H1 (cell line): ENCODE results near the gene TRAK1. TPM values are rescaled to one million over a fixed set of nuclear protein-coding genes. Genes with fewer than 3 reads are reported as not detected.

Experiments
- CTCF ChIA-PET: fragments of 300-600 bp; sonication (Branson Sonifier 250); formaldehyde crosslinking; loops from one replicate; lab custom pipeline; 2021; ENCODE audit not compliant: partially characterized antibody; lab: Charles Lee
- POLR2A ChIA-PET: fragments of 300-600 bp; sonication (Branson Sonifier 250); formaldehyde crosslinking; loops from one replicate; lab custom pipeline; 2021; ENCODE audit warnings: inconsistent platforms; ENCODE audit not compliant: partially characterized antibody; lab: Charles Lee
- DNase-seq, 2 experiments: peaks; one replicate each; pipeline versions ENCODE4 v3.0.0 to v3.0.0-alpha.2; 2010 to 2022; ENCODE audit warnings: low spot score in 2 of 2, low read depth in 1 of 2, mixed read lengths in 1 of 2
- FAIRE-seq: peaks from 2 replicates; lab custom pipeline; 2011; peaks lifted over from hg19 to GRCh38; lab: Jason Lieb, UNC
- H2AFZ ChIP-seq: 2 replicates; pipeline ENCODE4 v1.8.1; 2012; ENCODE audit warnings: low read length, inconsistent platforms
- H2AK5ac ChIP-seq: 2 replicates; pipeline ENCODE4 v1.6.1; 2013; ENCODE audit warnings: low read depth, low read length
- H2BK120ac ChIP-seq: replicated peaks from 2 replicates; pipeline ENCODE3; 2013; ENCODE audit warnings: low read depth, low read length, inconsistent platforms
- H2BK12ac ChIP-seq: 2 replicates; pipeline ENCODE4 v1.6.1; 2013; ENCODE audit warnings: low read depth, low read length
- H2BK15ac ChIP-seq: 2 replicates; pipeline ENCODE4 v1.6.1; 2013; ENCODE audit warnings: low read length
- H2BK20ac ChIP-seq: 2 replicates; pipeline ENCODE4 v1.6.1; 2013; ENCODE audit warnings: low read length
- H2BK5ac ChIP-seq: 2 replicates; pipeline ENCODE4 v1.6.1; 2013; ENCODE audit warnings: low read depth, low read length
- H3K14ac ChIP-seq: 2 replicates; pipeline ENCODE4 v1.6.1; 2013; ENCODE audit warnings: inconsistent platforms; ENCODE audit not compliant: insufficient read length
- H3K18ac ChIP-seq: 2 replicates; pipeline ENCODE4 v1.6.1; 2013; ENCODE audit warnings: low read length; ENCODE audit errors: extremely low read depth
- H3K23ac ChIP-seq: 2 replicates; pipeline ENCODE4 v1.6.1; 2013; ENCODE audit warnings: inconsistent platforms; ENCODE audit not compliant: insufficient read length
- H3K23me2 ChIP-seq: 2 replicates; pipeline ENCODE4 v1.6.1; 2013; ENCODE audit warnings: low read depth, low read length
- H3K27ac ChIP-seq: 2 replicates; pipeline ENCODE4 v1.6.1; 2011; ENCODE audit warnings: low read depth, low read length, inconsistent platforms
- H3K27me3 ChIP-seq, 4 experiments: replicated peaks in 1 of 4; 1 replicate in 1 of 4; 2 replicates in 3 of 4; pipeline versions ENCODE4 v1.6.1 to v1.8.1; 2011 to 2013; ENCODE audit warnings: low read length in 3 of 4, mild to moderate bottlenecking in 3 of 4, inconsistent platforms in 2 of 4, mixed read lengths in 2 of 4, moderate library complexity in 1 of 4; ENCODE audit not compliant: control insufficient read depth in 3 of 4, insufficient read depth in 3 of 4; ENCODE audit errors: extremely low read depth in 1 of 4
- H3K36me3 ChIP-seq, 4 experiments: 2 replicates each; pipeline versions ENCODE4 v1.6.1 to v1.8.1; 2011 to 2013; ENCODE audit warnings: mild to moderate bottlenecking in 4 of 4, low read length in 3 of 4, moderate library complexity in 2 of 4, control low read depth in 1 of 4, inconsistent platforms in 1 of 4; ENCODE audit not compliant: insufficient read depth in 4 of 4, control insufficient read depth in 2 of 4
- H3K4ac ChIP-seq: replicated peaks from 2 replicates; pipeline ENCODE3; 2013; ENCODE audit warnings: low read length, low read depth, mixed read lengths, inconsistent platforms; ENCODE audit not compliant: insufficient read length
- H3K4me1 ChIP-seq, 4 experiments: replicated peaks in 1 of 4; 1 replicate in 1 of 4; 2 replicates in 3 of 4; pipeline versions ENCODE4 v1.6.1 to v1.8.1; 2011 to 2013; ENCODE audit warnings: low read length in 3 of 4, inconsistent platforms in 2 of 4, mixed read lengths in 1 of 4; ENCODE audit not compliant: insufficient read depth in 4 of 4, control insufficient read depth in 3 of 4
- H3K4me2 ChIP-seq, 2 experiments: 2 replicates each; pipeline versions ENCODE4 v1.6.1 to v1.8.1; 2011 to 2013; ENCODE audit warnings: low read depth in 2 of 2, low read length in 2 of 2, control low read depth in 1 of 2, inconsistent platforms in 1 of 2, mild to moderate bottlenecking in 1 of 2; ENCODE audit not compliant: insufficient read depth in 1 of 2
- H3K4me3 ChIP-seq, 4 experiments: fragments of 200-600, 300-600 bp in 1 of 4; sonication (generic), shearing (Covaris generic), sonication (Bioruptor Twin) in 1 of 4; 2 replicates each; pipeline versions ENCODE4 v1.5.1 to v1.8.1; 2011 to 2016; ENCODE audit warnings: low read length in 4 of 4, low read depth in 3 of 4, control low read depth in 2 of 4, inconsistent platforms in 2 of 4, mild to moderate bottlenecking in 2 of 4, mixed read lengths in 1 of 4, moderate library complexity in 1 of 4; ENCODE audit not compliant: insufficient read depth in 2 of 4; ENCODE audit errors: extremely low read depth in 1 of 4
- H3K56ac ChIP-seq: replicated peaks from 2 replicates; pipeline ENCODE3; 2013; ENCODE audit warnings: low read depth, mild to moderate bottlenecking, mixed read lengths, low read length, inconsistent platforms; ENCODE audit not compliant: insufficient read length
- H3K79me1 ChIP-seq: 2 replicates; pipeline ENCODE4 v1.6.1; 2013; ENCODE audit warnings: low read depth, low read length, control low read depth
- H3K79me2 ChIP-seq, 2 experiments: 2 replicates each; pipeline versions ENCODE4 v1.6.1 to v1.8.1; 2012 to 2013; ENCODE audit warnings: low read length in 2 of 2, mild to moderate bottlenecking in 2 of 2, inconsistent platforms in 1 of 2; ENCODE audit not compliant: insufficient read depth in 2 of 2, control insufficient read depth in 1 of 2
- H3K9ac ChIP-seq, 4 experiments: replicated peaks in 1 of 4; 1 replicate in 1 of 4; 2 replicates in 3 of 4; pipeline versions ENCODE4 v1.6.1 to v1.8.1; 2011 to 2013; ENCODE audit warnings: low read depth in 3 of 4, low read length in 3 of 4, control low read depth in 2 of 4, mild to moderate bottlenecking in 2 of 4, moderate library complexity in 2 of 4, inconsistent platforms in 1 of 4; ENCODE audit errors: extremely low read depth in 1 of 4
- H3K9me3 ChIP-seq, 2 experiments: 2 replicates each; pipeline versions ENCODE4 v1.6.1 to v1.8.1; 2012 to 2013; ENCODE audit warnings: mild to moderate bottlenecking in 2 of 2, moderate library complexity in 2 of 2, control low read depth in 1 of 2, inconsistent platforms in 1 of 2, low read depth in 1 of 2, low read length in 1 of 2, mixed read lengths in 1 of 2; ENCODE audit not compliant: insufficient read depth in 2 of 2
- H4K20me1 ChIP-seq, 2 experiments: replicated peaks in 1 of 2; 2 replicates each; pipeline versions ENCODE3 to v1.8.1; 2011 to 2013; ENCODE audit warnings: inconsistent platforms in 2 of 2, low read length in 2 of 2, mild to moderate bottlenecking in 1 of 2; ENCODE audit not compliant: insufficient read depth in 2 of 2, control insufficient read depth in 1 of 2
- H4K5ac ChIP-seq: 2 replicates; pipeline ENCODE4 v1.6.1; 2013; ENCODE audit warnings: low read length, low read depth, mixed read lengths, inconsistent platforms; ENCODE audit not compliant: insufficient read length
- H4K8ac ChIP-seq: 2 replicates; pipeline ENCODE4 v1.8.0; 2013; ENCODE audit warnings: mild to moderate bottlenecking, moderate library complexity, low read length, inconsistent platforms; ENCODE audit not compliant: insufficient read depth; ENCODE audit errors: extremely low read depth
- H4K91ac ChIP-seq: replicated peaks from 2 replicates; pipeline ENCODE3; 2013; ENCODE audit warnings: low read length, mixed read lengths, inconsistent platforms; ENCODE audit not compliant: insufficient read length
- BCL11A ChIP-seq, 2 experiments: IDR thresholded peaks; one replicate each; pipeline ENCODE4 v1.6.1; 2011; ENCODE audit warnings: low read depth in 2 of 2, low read length in 2 of 2, mild to moderate bottlenecking in 2 of 2
- CEBPB ChIP-seq: IDR thresholded peaks from 2 replicates; pipeline ENCODE4 v1.6.1; 2012; ENCODE audit warnings: low read depth, low read length
- CHD2 ChIP-seq: IDR thresholded peaks from 2 replicates; pipeline ENCODE4 v1.6.1; 2012; ENCODE audit warnings: low read length, improper control_type of control experiment
- EZH2 ChIP-seq: fragments of 200-600 bp; sonication (generic); IDR thresholded peaks from 2 replicates; pipeline ENCODE4 v1.7.1; 2012; ENCODE audit warnings: low read depth, mild to moderate bottlenecking, moderate library complexity, low read length, inconsistent platforms; ENCODE audit not compliant: severe bottlenecking
- FOSL1 ChIP-seq: IDR thresholded peaks from 2 replicates; pipeline ENCODE4 v1.6.1; 2011; ENCODE audit warnings: mild to moderate bottlenecking, low read depth, low read length, moderate library complexity; ENCODE audit not compliant: insufficient read depth
- KDM4A ChIP-seq: IDR thresholded peaks from one replicate; pipeline ENCODE4 v1.7.1; 2012; ENCODE audit warnings: low read depth, mild to moderate bottlenecking, moderate library complexity, low read length, inconsistent platforms; ENCODE audit not compliant: severe bottlenecking
- NRF1 ChIP-seq: IDR thresholded peaks from 2 replicates; pipeline ENCODE4 v1.6.1; 2011; ENCODE audit warnings: mild to moderate bottlenecking, low read depth, low read length, improper control_type of control experiment
- RAD21 ChIP-seq, 2 experiments: IDR thresholded peaks in 1 of 2; conservative IDR thresholded peaks in 1 of 2; 2 replicates each; pipeline ENCODE4 v1.6.1; 2011; ENCODE audit warnings: low read depth in 2 of 2, low read length in 2 of 2, improper control_type of control experiment in 1 of 2, inconsistent platforms in 1 of 2, mild to moderate bottlenecking in 1 of 2, moderate library complexity in 1 of 2
- WGBS, 2 experiments: shearing (Covaris generic) in 1 of 2; methylation state at CpG; one replicate each; pipeline versions ENCODE4 v1.1.6 to v1.1.7; 2013 to 2015; ENCODE audit warnings: low lambda C conversion rate in 2 of 2, mixed read lengths in 2 of 2, inconsistent platforms in 1 of 2, low coverage in 1 of 2, missing lambda C conversion rate in 1 of 2; ENCODE audit not compliant: insufficient replicate concordance in 2 of 2, insufficient coverage in 1 of 2, insufficient read length in 1 of 2; ENCODE audit errors: extremely low coverage in 1 of 2, missing lambda C conversion rate in 1 of 2; 5-methylcytosine and 5-hydroxymethylcytosine counted together
- polyA plus RNA-seq, 7 experiments: library from polyadenylated mRNA; depleted of rRNA in 3 of 7; stranded (reverse) in 5 of 7; unstranded in 2 of 7; fragments of >200 nt in 5 of 7; fragments of 200-250 nt in 2 of 7; gene quantifications; 1 replicate in 5 of 7; 2 replicates in 1 of 7; 4 replicates in 1 of 7; pipeline versions ENCODE4 v1.2.1 to v1.2.3, GENCODE V29; 2011 to 2013; ENCODE audit warnings: missing spikeins in 2 of 7, mixed read lengths in 2 of 7
- total RNA-seq: library from RNA; stranded (reverse); fragmentation: NEBNext Ultra II Directional; extraction: Animal tissue kit (Norgen Biotek cat#: 25700); gene quantifications from 2 replicates; pipeline ENCODE4 v1.2.1, GENCODE V29; 2021
- TF ChIP-seq, protein P1 (sequence below), 3 experiments: IDR thresholded peaks; 1 replicate in 2 of 3; 2 replicates in 1 of 3; pipeline versions ENCODE4 v1.5.1 to v1.6.1; 2011; ENCODE audit warnings: low read length in 3 of 3, mild to moderate bottlenecking in 3 of 3, inconsistent platforms in 2 of 3, low read depth in 1 of 3, moderate library complexity in 1 of 3; ENCODE audit not compliant: insufficient read depth in 1 of 3; ENCODE audit errors: control extremely low read depth in 1 of 3
- TF ChIP-seq, protein P2 (sequence below): IDR thresholded peaks from 2 replicates; pipeline ENCODE4 v1.6.1; 2011; ENCODE audit warnings: low read depth, mild to moderate bottlenecking, low read length; ENCODE audit not compliant: insufficient read depth

Gene TRAK1
- total and polyA plus RNA-seq, 2 of the 8 experiments (the other 6 are each of a cell fraction or from before 2014, with no cell fraction given) = 21.3 to 32.7 TPM

DNA sequence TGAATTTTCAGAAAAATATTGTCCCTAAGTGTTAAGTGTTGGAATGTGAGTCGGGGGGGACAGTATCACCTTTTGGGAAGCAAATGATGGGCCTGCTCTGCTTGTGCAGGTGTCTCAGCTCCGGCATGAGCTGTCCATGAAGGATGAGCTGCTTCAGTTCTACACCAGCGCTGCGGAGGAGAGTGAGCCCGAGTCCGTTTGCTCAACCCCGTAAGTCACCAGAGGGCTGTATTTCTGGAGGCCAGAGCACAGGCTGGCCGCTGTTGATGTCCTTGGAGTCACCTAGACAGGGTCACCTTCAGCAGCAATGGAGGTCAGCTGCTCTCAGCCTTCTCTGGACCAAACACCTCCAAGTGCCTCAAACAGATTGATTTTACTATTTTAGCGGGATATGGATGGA lies 96.8 kb downstream of the TRAK1 start:
- Histone ChIP-seq H3K18ac (no peak overlapping the region), H2AFZ (no peak overlapping the region), H3K23me2 (no peaks in the 10 kb centered on the region; the same call in 1 of the 2 replicates), H3K27ac (no peak overlapping the region), H4K8ac (no peak overlapping the region), H2BK20ac (no peak overlapping the region), H3K4me2 (no peak overlapping the region), H3K56ac (no peak overlapping the region), H3K27me3 (no peaks in the 10 kb centered on the region), H3K36me3 (peaks cover 0 to 7% (median 2%) of the 10 kb centered on the region in 4 experiments; a peak in 2 of 8 replicates), H3K14ac (no peak overlapping the region), H3K9me3 (no peaks in the 10 kb centered on the region), H2BK12ac (no peak overlapping the region), H2BK5ac (no peak overlapping the region), H3K4me1 (peaks cover 0 to 5% (median 3%) of the 10 kb centered on the region in 4 experiments; a peak in 5 of 7 replicates), H3K79me1 (no peaks in the 10 kb centered on the region; the same call in 1 of the 2 replicates), H3K9ac (no peak overlapping the region), H2AK5ac (no peak overlapping the region), H2BK120ac (no peak overlapping the region), H4K91ac (no peak overlapping the region), H4K5ac (no peak overlapping the region), H3K23ac (no peak overlapping the region), H3K79me2 (no peaks in the 10 kb centered on the region), H4K20me1 (peaks cover 0 to 3% of the 10 kb centered on the region in 2 experiments), H3K4me3 (no peak overlapping the region), H3K4ac (no peak overlapping the region), H2BK15ac (no peak overlapping the region)
- no peak for FAIRE-seq
- DNase-seq = no peak
- WGBS, 2 experiments = 95% methylated on average over 9 of the region's 9 CpGs; no CpG with 5 or more reads in 1 of the 2 experiments
- ChIA-PET CTCF (interaction anchor here (1.1 to 10.8 kb wide), 5 partner anchors 9 to 271 kb away, joined by 3 to 249 read pairs (median 12); no protein-coding TSS in a partner anchor), POLR2A (no interaction called here)
- TF ChIP-seq NRF1 (no peak), FOSL1 (no peak), BCL11A (IDR thresholded peaks at IDR 0.05; ENCODE audit: low read depth in 2 of 2, low read length in 2 of 2) (no peak), CEBPB (no peak), KDM4A (no peak), RAD21 (IDR thresholded peaks at IDR 0.05 in 1 of 2, conservative IDR thresholded peaks at IDR 0.05 in 1 of 2; ENCODE audit: low read depth in 2 of 2, low read length in 2 of 2) (no peak), EZH2 (no peak), CHD2 (no peak)
- TF ChIP-seq, protein P1, sequence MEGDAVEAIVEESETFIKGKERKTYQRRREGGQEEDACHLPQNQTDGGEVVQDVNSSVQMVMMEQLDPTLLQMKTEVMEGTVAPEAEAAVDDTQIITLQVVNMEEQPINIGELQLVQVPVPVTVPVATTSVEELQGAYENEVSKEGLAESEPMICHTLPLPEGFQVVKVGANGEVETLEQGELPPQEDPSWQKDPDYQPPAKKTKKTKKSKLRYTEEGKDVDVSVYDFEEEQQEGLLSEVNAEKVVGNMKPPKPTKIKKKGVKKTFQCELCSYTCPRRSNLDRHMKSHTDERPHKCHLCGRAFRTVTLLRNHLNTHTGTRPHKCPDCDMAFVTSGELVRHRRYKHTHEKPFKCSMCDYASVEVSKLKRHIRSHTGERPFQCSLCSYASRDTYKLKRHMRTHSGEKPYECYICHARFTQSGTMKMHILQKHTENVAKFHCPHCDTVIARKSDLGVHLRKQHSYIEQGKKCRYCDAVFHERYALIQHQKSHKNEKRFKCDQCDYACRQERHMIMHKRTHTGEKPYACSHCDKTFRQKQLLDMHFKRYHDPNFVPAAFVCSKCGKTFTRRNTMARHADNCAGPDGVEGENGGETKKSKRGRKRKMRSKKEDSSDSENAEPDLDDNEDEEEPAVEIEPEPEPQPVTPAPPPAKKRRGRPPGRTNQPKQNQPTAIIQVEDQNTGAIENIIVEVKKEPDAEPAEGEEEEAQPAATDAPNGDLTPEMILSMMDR (IDR thresholded peaks at IDR 0.05; ENCODE audit: control extremely low read depth in 1 of 3, insufficient read depth in 1 of 3, low read depth in 1 of 3, low read length in 3 of 3) = no peak
- TF ChIP-seq, protein P2, sequence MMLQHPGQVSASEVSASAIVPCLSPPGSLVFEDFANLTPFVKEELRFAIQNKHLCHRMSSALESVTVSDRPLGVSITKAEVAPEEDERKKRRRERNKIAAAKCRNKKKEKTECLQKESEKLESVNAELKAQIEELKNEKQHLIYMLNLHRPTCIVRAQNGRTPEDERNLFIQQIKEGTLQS = no peak
